GM04504 (cell line): ENCODE measurements around the gene NT5M.

Source experiments
- DNase-seq: peaks from one replicate; pipeline ENCODE4 v3.0.0-alpha.2; 2012; ENCODE audit warnings: low read depth

NT5M gene

DNA sequence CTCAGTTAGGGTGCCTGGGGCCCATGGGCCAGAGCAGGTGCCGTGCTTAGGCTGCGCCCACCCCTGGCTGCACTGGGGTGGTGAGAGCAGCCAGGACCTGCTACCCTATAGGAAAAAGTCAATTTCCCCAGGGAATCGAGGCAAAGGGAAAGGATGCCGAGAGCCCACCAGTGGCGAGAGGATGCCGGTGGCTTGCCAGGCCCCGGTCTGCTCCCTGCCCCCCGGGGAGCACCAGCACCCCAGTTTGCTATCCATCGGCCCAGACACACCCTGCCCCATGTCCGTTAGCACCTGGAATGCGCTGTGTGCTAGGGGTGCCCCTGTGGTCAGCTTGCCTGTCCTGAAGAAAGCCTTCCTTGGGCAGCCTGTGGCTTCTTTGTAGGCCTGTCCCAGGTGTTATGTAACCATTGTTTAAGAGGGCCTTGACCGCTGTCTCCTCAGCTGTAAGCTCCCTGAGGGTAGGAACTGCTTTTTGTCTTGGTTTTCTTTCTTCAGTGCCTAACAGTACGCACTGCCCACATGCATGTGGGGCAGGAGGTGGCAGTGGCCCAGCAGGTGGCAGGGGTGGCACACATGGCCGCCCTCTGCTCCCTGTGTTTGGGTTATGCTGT is 40.8 kb downstream of the NT5M start:
- DNase-seq, result no peak

DNA sequence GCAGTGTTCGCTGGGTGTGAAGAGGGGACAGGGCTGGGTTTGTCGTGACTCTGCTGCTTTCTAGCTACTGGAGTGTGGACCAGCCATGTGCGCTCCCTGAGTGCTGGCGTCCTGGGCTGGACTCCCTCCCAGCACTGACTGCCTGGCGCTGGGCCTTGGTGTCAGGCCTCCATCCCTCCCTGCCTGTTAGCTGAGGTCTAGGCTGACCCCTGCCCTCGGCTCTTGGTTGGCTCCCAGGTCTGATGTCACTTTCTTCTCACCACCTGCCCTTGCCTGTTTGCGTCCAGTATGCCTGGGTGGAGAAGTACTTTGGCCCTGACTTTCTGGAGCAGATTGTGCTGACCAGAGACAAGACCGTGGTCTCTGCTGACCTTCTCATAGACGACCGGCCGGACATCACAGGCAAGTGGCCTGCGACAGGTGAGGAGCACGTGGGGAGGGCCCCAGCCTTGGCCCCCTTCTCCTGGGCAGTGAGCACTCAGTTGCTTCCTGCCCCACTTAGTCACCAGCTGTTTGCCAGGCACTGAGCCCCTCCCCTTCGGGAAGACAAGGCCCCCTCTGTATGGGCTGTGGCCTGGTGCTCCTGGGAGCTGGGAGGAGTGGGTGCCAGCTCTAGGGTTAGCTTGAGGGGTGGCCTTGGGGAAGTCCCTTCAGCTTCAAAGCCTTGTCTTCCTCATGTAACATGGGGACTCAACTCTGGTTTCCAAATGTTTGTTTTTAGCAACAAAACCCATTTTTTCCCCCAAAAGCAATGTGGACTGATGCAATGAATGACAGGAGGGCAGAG is 41.5 kb downstream of the NT5M start:
- DNase-seq, result no peak

DNA sequence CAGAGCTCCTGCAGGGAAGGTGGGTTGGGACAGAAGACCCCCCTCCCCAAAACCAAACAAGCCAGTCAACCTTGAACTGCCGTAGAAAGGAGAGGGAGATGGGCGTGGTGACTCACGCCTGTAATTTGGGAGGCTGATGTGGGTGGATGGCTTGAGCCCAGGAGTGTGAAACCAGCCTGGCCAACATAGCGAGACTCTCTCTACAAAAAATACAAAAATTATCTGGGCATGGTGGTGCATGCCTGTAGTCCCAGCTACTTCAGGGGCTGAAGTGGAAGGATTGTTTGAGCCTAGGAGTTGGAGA is 42.1 kb downstream of the NT5M start:
- no peak for DNase-seq

DNA sequence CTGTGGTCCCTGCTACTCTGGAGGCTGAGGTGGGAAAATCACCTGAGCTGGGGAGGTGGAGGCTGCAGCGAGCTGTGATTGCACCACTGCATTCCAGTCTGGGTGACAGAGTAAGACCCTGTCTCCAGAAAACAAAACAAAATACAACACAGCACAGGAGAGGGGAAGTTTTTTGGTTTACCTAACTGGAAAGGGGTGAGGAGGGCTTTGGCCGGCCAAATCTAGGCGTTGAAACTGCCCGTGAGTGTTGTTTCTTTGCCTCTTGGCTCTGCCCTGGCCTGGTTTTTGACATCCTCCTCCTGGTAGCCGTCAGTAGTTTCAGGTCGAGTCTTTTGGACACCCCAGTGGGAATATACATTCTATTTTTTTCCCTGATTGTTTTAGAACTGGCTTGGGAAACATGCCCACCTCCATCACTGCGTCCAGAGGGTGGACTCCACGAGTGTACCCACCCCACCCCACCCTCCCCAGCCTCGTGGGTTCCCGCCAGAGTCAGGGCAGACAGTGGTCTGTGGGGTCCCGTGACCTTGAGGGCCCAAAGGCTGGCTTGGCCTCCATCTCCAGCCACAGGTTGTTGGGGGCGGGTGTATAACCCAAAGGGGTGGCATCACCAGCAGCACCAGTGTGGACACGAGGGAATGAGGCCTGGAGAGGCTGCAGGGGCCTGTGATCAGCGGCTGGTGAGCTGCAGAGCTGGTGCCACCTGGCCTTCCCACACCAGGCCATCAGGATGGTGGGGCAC is 42.7 kb downstream of the NT5M start:
- DNase-seq, result no peak

DNA sequence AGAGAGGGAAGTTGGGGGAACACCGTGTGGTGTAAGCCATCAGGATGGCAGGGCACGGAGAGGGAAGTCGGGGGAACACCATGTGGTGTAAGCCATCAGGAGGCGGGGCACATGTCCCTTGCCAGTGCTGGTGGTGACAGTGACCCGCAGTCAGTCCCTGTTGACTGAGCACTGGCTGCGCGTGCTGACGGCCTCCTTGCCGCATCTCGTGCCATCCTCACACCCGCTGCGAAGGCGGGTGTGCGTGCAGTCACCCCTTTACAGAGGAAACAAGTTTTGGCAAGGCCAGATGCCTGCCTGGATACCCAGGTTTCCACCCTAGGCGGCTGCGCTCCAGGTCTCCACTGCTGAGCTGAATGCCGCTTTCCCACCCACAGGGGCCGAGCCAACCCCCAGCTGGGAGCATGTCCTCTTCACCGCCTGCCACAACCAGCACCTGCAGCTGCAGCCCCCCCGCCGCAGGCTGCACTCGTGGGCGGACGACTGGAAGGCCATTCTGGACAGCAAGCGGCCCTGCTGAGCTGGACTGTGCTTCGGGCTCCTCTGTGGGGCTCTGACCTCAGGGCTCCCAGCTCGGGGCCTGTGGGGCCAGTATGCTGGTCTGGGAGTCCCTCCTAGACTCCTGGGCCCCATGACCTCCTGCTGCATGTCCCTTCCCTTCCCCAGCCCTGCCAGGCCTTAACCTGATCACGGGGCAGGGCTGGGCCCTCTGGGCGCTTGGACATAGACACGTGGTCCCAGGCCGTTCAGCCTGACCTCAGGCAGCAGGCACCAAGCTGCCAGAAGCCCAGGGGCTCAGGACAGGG is 43.5 kb downstream of the NT5M start:
- DNase-seq, result no peak

DNA sequence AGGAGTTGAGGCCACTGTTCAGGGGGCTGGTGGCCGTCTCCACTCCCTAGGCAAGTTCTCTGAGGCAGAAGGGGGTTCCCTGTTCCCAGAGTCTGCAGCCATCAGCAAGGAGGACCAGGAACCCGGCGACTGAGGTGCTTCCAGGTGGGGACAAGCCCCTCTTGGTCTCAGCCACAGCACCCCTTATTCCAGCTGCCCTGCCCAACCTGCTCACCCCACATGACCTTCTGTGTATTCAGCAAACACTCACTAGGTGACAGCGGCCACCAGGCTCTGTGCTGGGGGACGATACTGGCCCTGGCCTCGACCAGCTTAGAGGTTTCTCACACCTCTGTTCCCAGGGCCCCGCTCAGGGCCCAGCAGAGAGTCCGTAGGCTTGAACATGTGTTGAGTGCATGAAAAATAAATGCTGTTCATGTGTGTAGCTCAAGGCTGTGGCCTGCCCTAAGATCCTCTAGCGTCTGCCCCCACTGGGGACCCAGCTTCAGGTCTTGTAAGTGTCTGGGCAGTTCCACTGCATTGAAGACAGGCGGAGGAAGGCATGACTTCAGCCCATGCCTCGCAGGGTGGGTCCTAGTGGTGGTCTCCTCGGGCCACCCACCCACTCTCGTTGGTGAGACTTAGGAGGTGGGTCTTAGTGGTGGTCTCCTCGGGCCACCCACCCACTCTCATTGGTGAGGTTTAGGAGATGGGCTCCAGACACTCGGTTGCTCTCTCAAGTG is 44.2 kb downstream of the NT5M start:
- no peak for DNase-seq

DNA sequence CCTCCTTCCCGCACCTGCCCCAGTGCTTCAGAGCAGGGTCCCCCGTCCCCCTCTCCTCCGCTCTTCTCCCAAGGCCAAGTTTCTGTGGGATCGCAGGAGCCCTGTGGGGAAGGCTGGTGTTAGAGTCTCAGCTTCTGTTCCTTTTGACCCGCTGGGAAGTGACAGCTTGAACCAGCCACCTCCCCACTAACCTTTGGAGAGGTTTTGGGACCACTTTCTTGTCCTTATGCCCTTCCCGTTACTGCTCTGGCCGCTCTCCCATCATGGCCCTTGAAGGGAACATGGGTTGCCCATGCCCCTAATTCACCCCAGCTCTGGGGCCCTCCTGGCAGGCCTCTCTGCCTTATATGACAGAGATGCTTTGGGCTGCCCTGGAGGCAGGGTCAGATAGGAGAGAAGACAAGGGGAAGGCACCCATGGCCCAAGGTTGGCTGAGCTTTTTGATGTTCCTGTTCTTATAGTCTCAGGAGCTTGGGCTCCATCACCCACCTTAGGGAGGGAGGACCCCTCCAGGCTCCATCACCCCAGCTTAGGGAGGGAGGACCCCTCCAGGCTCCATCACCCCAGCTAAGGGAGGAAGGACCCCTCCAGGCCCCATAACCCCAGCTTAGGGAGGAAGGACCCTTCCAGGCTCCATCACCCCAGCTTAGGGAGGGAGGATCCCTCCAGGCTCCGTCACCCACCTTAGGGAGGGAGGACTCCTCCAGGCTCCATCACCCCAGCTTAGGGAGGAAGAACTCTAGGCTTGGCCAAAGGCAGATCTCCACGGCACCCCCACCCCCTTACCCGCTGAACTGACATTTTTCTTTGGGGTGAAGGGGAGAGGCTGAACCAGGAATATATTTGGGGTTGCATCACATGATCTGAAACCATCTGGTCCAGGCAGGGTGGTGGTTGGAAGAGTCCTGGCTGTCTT is 45.0 kb downstream of the NT5M start:
- DNase-seq, result no peak

DNA sequence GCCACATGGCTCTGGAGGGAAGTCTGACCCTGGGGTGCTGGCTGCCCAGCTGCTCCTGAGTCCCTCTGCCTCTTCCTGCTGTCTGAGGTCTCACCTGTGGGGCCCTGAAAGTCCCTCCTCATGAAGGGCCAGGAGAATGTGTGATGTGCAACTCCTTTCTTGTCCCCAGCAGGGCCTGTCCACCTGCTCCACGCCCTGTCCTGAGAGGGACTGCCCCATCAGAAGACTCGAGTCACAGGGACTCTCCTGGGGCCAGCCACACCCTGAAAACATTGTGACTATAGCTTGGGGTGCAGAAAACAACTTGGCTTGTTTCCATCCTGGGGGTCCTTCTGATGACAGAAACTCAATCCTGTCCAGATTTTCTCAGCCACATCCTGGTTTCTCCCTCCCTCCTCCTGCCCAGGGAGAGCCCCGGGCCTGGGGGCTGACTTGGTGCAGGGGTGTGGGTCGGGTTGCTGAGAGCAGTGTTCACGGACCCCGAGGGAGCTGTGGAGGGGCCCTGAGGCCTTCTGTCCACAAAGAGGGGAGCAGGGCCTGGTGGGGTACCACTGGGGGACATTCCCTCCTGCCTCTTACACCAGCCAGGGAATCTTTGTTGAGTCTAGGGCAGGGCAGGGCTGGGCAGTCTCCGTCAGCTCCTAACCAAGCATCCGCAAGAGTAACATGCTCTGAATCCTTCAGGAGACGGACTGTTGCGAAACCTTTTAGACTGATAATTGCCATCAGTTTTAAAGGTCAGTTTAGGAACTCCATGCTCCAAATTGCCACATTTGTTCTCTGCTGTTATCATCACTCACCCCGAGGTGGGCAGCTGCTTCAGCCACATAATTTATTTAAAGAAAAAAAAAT is 45.9 kb downstream of the NT5M start:
- no peak for DNase-seq

DNA sequence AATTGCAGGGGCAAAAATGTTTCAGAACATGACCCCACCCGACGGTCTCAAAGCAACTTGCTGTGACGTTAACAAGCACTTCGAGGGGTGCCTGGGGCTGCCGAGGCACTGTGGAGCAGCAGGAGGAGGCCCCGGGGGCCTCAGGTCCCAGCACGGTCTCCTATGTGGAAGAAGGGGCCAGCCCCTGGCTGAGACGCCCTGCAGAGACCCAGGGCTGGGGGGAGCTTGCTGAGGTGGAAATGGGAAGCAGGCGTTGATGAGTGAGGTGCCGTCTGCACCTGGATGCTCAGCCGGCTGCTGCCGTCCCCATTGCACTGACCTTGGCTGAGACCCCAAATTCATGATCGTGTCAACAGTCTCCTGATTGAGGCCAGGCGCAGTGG is 46.5 kb downstream of the NT5M start:
- no peak for DNase-seq

DNA sequence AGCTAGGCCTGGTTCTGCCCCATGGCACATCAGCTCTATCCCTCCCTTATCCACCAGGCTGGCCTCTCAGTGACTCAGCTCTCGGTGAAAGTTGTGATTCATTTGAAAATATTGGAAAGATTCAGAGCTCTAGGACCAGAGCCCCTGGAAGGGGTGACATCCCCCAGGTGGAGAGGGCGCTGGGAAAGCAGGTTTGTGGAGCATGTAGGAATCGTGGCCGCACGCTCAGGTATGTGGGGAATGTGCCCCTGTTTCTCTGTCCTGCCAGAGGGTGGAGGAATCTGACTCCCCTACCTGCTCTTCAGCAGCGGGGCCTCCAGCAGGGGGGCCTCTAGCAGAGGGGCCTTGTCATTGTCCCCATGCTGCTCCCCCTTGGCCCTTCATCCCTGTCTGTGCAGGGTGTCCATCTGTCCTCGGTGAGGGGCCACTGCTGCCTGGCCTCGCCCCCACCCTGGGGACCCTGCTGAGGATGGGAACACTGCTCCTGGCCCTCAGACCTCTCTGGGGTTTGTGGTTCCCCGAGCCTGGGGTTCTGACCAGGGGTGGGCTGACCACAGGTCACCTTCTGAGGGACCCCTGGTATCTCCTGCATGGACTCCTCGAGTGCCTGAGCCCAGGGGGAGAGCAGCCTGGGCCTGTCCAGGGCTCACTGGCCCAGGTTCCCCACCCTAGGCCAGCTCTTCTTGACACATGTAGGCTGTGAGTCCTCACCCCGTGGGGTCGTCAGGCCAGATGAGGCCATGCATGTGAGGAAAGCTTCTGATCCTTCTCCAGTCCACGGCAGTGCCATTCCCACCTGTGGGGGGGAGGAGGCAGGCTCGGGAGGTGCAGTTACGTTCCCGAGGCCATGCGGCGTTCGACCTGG is 47.5 kb downstream of the NT5M start:
- DNase-seq, result no peak

DNA sequence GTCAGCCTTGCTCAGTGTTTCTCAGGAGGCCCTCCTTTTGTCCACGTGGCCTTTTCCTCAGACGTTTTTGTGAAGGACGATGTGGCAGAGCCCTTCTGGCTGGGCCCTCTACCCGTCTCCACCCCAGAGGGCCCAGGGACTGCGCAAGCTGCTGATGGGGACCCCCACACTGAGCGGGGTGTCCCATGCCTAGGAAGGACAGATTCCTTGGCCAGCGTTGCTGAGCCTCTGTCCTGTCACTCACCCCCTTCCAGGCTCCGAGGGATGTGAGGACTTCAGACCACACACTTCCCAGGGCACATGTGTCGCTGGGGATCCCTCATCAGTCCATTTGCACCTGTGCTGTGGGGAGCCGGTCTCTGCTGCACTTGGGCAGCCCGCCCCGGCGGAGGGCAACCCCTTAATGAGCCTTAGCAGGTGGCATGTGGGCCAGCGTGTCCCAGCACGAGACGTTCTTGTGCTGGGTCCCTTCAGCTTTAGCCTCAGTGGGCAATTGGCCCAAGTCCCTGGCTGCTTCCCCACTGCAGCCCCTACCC is 48.3 kb downstream of the NT5M start:
- no peak for DNase-seq

DNA sequence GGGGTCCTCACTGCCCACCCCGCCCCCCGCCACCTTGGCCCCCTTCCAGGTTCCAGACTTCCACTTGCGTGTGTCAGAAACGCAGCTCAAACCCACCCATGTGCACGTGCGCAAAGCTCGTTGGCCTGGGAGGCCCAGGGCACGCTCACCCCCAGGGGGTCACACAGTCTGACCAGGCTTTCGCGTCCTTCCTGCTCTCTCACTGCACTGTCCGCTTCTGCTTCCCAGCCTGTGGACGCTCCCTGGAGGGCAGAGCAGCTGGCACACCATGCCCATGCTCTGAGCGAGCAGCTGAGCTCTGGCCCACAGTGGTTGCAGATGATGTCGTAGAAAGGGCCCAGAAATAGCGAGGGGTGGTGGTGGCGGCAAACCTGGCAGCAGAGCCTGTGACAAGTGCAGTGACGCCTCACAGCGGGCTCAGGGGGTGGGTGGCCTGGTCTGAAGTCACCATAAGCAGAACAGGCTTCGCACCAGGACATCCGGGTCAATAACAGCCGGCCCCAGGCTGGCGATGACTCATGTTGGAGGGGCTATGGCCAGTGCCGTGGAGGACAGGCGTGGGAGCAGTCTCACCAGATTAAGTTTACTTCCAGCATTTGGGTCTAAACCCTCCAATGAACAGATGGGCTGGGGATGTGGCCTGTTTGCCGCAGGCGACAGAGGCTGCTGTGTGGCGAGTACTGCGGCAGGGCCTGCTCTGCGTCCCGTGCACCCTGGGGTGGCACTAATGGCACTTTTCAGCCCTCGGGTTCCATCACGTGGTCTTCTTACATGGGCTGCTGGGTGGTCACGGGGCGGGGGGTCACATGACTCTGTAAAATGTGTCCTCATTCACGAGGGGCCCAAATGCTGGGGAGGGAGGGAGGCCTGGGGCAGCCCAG is 49.0 kb downstream of the NT5M start:
- DNase-seq, result no peak

DNA sequence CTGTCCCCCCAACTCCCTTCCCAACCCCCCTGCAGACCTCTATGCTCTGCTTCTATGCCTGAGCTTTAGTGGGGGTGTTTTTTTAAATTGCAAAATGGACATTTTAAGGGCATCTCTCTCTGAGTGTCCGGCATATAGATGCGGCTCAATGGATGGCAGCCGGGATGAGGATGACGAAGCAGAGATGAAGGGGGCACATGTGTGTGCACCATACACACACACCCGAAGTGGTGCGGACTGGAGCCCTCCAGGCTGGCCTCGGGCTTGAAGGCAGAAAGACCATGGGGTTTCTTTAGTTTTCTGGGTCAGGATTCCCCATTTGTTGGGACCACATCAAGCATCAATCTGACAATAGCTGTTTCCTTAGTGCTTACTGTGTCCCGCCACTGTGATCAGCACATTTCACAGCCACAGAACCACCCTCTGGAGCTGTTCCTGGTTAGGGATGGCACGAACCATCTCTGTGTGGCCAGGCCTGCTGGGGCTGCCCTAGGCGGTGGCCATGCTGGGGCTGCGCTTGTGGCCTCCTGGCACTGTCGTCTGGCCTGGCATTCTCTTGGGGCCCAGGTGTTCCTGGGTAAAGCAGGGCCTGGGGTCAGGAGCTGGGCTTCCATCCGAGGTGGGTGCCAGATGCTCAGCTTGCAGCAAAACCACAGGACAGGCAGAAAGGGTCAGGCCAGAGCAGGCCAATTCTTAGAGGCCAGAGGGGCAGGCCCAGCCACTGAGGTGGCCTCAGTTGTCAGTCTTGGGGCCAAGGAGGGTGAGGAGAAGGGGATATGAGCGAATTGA is 49.9 kb downstream of the NT5M start:
- DNase-seq, result no peak

DNA sequence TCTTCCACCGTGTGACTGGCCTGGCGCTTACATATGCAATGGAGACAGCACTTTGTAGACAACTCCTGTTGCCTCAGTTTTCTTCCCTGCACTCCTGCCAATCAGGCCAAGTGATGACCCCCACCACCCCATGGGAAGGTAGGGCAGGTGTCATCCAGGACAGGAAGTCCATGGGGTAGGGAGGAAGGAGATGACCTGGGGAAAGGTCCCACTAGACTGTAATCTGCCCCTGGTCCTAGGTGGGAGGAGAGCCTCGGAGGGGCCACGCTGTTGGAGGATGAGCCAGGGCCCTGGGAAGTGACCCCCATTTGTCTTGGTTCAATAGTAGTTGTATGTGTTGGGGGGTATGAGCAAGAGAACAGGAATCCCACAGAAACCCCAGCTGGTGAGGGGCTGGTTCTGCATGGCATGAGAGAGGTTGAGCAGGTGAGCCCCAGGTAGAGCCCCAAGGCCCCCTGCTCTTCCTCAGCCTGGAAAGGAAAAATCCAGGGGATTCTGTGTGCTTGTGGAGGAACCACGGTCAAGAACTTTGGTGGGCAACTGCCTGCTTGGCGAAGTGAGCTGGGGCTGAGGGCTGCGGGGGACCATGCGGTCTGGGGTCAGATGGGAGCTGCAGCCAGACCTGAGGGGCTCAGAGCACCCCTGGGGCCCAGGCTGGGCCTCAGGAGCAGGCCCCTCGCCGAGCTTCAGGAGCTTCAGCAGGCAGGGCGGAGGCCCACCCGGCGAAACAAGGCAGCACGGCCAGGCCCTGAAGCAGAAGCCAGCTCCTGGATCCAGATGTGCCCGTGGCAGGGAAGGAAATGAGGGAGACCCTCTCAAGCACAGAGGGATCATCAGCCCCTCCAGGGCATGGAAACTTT is 50.7 kb downstream of the NT5M start:
- DNase-seq, result no peak

DNA sequence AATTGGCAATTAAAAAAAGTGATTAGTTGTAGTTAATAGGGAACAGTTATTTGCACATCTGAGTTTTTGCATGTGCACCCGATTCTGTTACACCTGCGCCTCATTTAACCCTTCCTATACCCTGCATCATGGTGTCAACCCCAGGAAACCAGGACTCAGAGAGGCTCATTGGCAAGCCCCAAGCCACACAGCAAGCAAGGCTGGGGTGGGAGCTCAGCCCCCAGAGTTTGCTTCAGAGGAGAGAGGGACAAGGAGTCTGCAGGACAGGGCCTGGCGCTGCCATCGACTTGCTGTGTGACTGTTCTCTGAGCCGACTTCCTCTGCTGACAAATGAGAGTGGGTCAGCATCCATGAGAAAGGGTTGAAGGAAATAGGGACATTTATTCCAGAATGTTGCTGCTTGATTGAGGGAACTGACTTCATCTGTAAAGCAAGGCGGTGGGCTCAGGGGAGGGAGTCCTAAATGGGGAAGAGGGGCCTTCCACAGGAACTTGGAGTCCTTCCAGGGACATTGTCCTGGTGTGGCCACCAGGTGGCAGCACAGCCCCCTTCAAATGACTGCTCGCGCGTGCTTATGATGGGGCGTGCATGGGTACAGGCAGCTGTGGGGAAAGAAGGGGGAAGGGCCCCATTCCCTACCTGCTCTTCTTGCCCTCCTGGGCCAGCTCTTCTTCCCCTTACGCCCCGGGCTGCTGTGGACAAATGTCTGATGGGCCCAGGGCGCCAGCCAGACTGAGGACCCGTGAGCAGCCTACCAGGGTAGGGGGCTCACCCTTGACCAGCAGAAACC is 51.6 kb downstream of the NT5M start:
- DNase-seq, result no peak
